IMR-90 (cell line): ENCODE measurements around the gene RNF130. TPM values are rescaled to one million over a fixed set of nuclear protein-coding genes. Genes with fewer than 3 reads are reported as not detected.

Experiments
- ATAC-seq: fragments of 200-7000 bp; cut with Tn5 transposase; 2 replicates; pipeline ENCODE4 v1.9.1; 2020; ENCODE audit warnings: low read depth, mild to moderate bottlenecking, moderate library complexity
- BruUV-seq: library from RNA; stranded (reverse); fragments of 400-500 nt; replicated peaks from 2 replicates; lab custom pipeline; 2021; lab: Mats Ljungman, UMichigan
- CTCF ChIA-PET: fragments of 300-600 bp; formaldehyde crosslinking; extraction: SDS; loops from one replicate; lab custom pipeline; 2021; ENCODE audit warnings: antibody characterized with exemption; lab: Yijun Ruan, JAX
- POLR2A ChIA-PET: fragments of 300-600 bp; sonication (Branson Sonifier 250); formaldehyde crosslinking; loops from one replicate; lab custom pipeline; 2022; ENCODE audit warnings: antibody characterized with exemption; ENCODE audit not compliant: unreplicated experiment; lab: Charles Lee
- DNase-seq: peaks from one replicate; pipeline ENCODE4 v3.0.0; 2013
- H2AFZ ChIP-seq: replicated peaks from 2 replicates; pipeline ENCODE3; 2013; ENCODE audit warnings: low read length, mild to moderate bottlenecking; ENCODE audit not compliant: poor library complexity
- H2AK5ac ChIP-seq: 2 replicates; pipeline ENCODE4 v1.6.1; 2013; ENCODE audit warnings: low read depth, low read length, inconsistent platforms
- H2AK9ac ChIP-seq: replicated peaks from 2 replicates; pipeline ENCODE3; 2013; ENCODE audit warnings: mild to moderate bottlenecking, low read depth, low read length, moderate library complexity; ENCODE audit not compliant: poor library complexity
- H2BK120ac ChIP-seq: 2 replicates; pipeline ENCODE4 v1.6.1; 2013; ENCODE audit warnings: low read depth, low read length, inconsistent platforms
- H2BK15ac ChIP-seq: 3 replicates; pipeline ENCODE4 v1.6.1; 2013; ENCODE audit warnings: low read depth, low read length, inconsistent platforms
- H2BK20ac ChIP-seq: 2 replicates; pipeline ENCODE4 v1.6.1; 2013; ENCODE audit warnings: low read depth, mild to moderate bottlenecking, inconsistent platforms, low read length, moderate library complexity
- H2BK5ac ChIP-seq: 2 replicates; pipeline ENCODE4 v1.6.1; 2013; ENCODE audit warnings: mild to moderate bottlenecking, low read depth, low read length, inconsistent platforms; ENCODE audit not compliant: poor library complexity, severe bottlenecking
- H3K14ac ChIP-seq: replicated peaks from 2 replicates; pipeline ENCODE4 v1.6.1; 2013; ENCODE audit warnings: low read depth, low read length, inconsistent platforms
- H3K18ac ChIP-seq: 2 replicates; pipeline ENCODE4 v1.6.1; 2013; ENCODE audit warnings: low read depth, low read length, control low read depth
- H3K23ac ChIP-seq: 2 replicates; pipeline ENCODE4 v1.6.1; 2013; ENCODE audit warnings: low read depth, low read length, inconsistent platforms
- H3K27ac ChIP-seq: 2 replicates; pipeline ENCODE4 v1.5.1; 2013; ENCODE audit warnings: mild to moderate bottlenecking, control low read depth, low read length; ENCODE audit not compliant: insufficient read depth
- H3K27me3 ChIP-seq: 2 replicates; pipeline ENCODE4 v1.6.1; 2013; ENCODE audit warnings: low read length; ENCODE audit not compliant: control insufficient read depth, insufficient read depth
- H3K36me3 ChIP-seq: 2 replicates; pipeline ENCODE4 v1.6.1; 2013; ENCODE audit warnings: low read length, mixed read lengths; ENCODE audit not compliant: control insufficient read depth, insufficient read depth
- H3K4ac ChIP-seq: 2 replicates; pipeline ENCODE4 v1.6.1; 2013; ENCODE audit warnings: low read depth, low read length, inconsistent platforms
- H3K4me1 ChIP-seq: 2 replicates; pipeline ENCODE4 v1.6.1; 2013; ENCODE audit warnings: low read length, mixed read lengths; ENCODE audit not compliant: control insufficient read depth, insufficient read depth
- H3K4me2 ChIP-seq: 2 replicates; pipeline ENCODE4 v1.6.1; 2013; ENCODE audit warnings: low read depth, mild to moderate bottlenecking, control low read depth, low read length, moderate library complexity
- H3K4me3 ChIP-seq: 2 replicates; pipeline ENCODE4 v1.5.1; 2013; ENCODE audit warnings: low read depth, mild to moderate bottlenecking, control low read depth, low read length, moderate library complexity; ENCODE audit not compliant: insufficient read depth
- H3K56ac ChIP-seq: 2 replicates; pipeline ENCODE4 v1.6.1; 2013; ENCODE audit warnings: low read length, inconsistent platforms; ENCODE audit not compliant: insufficient read depth; ENCODE audit errors: extremely low read depth
- H3K79me1 ChIP-seq, 2 experiments: 2 replicates each; pipeline ENCODE4 v1.6.1; 2013; ENCODE audit warnings: low read length in 2 of 2, inconsistent platforms in 1 of 2, low read depth in 1 of 2
- H3K9ac ChIP-seq: 2 replicates; pipeline ENCODE4 v1.6.1; 2013; ENCODE audit warnings: low read depth, low read length, control low read depth
- H3K9me1 ChIP-seq: 2 replicates; pipeline ENCODE4 v1.6.1; 2013; ENCODE audit warnings: low read length, inconsistent platforms; ENCODE audit not compliant: insufficient read depth
- H3K9me3 ChIP-seq: 2 replicates; pipeline ENCODE4 v1.6.1; 2013; ENCODE audit warnings: low read length; ENCODE audit not compliant: control insufficient read depth, insufficient read depth
- H4K20me1 ChIP-seq: 2 replicates; pipeline ENCODE4 v1.6.1; 2013; ENCODE audit warnings: low read length, inconsistent platforms; ENCODE audit not compliant: insufficient read depth
- H4K5ac ChIP-seq: 2 replicates; pipeline ENCODE4 v1.6.1; 2013; ENCODE audit warnings: mild to moderate bottlenecking, low read depth, low read length, control low read depth
- H4K8ac ChIP-seq, 2 experiments: 2 replicates each; pipeline ENCODE4 v1.6.1; 2013; ENCODE audit warnings: low read depth in 2 of 2, low read length in 2 of 2, control low read depth in 1 of 2, inconsistent platforms in 1 of 2
- H4K91ac ChIP-seq: 2 replicates; pipeline ENCODE4 v1.6.1; 2013; ENCODE audit warnings: low read depth, low read length, inconsistent platforms; ENCODE audit not compliant: insufficient read depth
- BHLHE40 ChIP-seq: fragments of 150-350 bp; IDR thresholded peaks from 2 replicates; pipeline ENCODE4 v1.6.1; 2016; ENCODE audit warnings: mild to moderate bottlenecking, low read depth, low read length
- CEBPB ChIP-seq: IDR thresholded peaks from 2 replicates; pipeline ENCODE4 v1.6.1; 2012; ENCODE audit warnings: low read depth, low read length, improper control_type of control experiment
- CHD1 ChIP-seq: IDR thresholded peaks from 2 replicates; pipeline ENCODE4 v1.6.1; 2012; ENCODE audit warnings: low read depth, low read length, improper control_type of control experiment
- FOS ChIP-seq: fragments of 150-350 bp; IDR thresholded peaks from 2 replicates; pipeline ENCODE4 v1.6.1; 2016; ENCODE audit warnings: low read depth, low read length
- MAFK ChIP-seq: IDR thresholded peaks from 2 replicates; pipeline ENCODE4 v1.6.1; 2012; ENCODE audit warnings: low read depth, low read length, improper control_type of control experiment
- MAZ ChIP-seq: IDR thresholded peaks from 2 replicates; pipeline ENCODE4 v1.6.1; 2012; ENCODE audit warnings: low read depth, mild to moderate bottlenecking, low read length, improper control_type of control experiment, moderate library complexity, borderline replicate concordance
- MXI1 ChIP-seq: IDR thresholded peaks from 2 replicates; pipeline ENCODE4 v1.6.1; 2012; ENCODE audit warnings: low read depth, mild to moderate bottlenecking, low read length, moderate library complexity, borderline replicate concordance
- NFE2L2 ChIP-seq: fragments of 150-350 bp; IDR thresholded peaks from 2 replicates; pipeline ENCODE4 v1.6.1; 2016; ENCODE audit warnings: low read depth, mild to moderate bottlenecking, low read length
- POLR2A ChIP-seq: IDR thresholded peaks from 2 replicates; pipeline ENCODE4 v1.6.1; 2012; ENCODE audit warnings: mild to moderate bottlenecking, low read depth, low read length
- RAD21 ChIP-seq: IDR thresholded peaks from 2 replicates; pipeline ENCODE4 v1.6.1; 2012; ENCODE audit warnings: low read length, improper control_type of control experiment
- RCOR1 ChIP-seq: IDR thresholded peaks from 2 replicates; pipeline ENCODE4 v1.6.1; 2012; ENCODE audit warnings: mild to moderate bottlenecking, low read length, improper control_type of control experiment; ENCODE audit not compliant: insufficient replicate concordance
- RFX5 ChIP-seq: IDR thresholded peaks from 2 replicates; pipeline ENCODE4 v1.8.0; 2012; ENCODE audit warnings: low read depth, mild to moderate bottlenecking, low read length, moderate library complexity
- SMC3 ChIP-seq: fragments of 150-350 bp; IDR thresholded peaks from 2 replicates; pipeline ENCODE4 v1.6.1; 2016; ENCODE audit warnings: low read depth, mild to moderate bottlenecking, antibody characterized with exemption, low read length, moderate library complexity
- WGBS, 2 experiments: methylation state at CpG; one replicate each; pipeline versions ENCODE4 v1.1.5 to v1.1.7; 2013; ENCODE audit warnings: missing lambda C conversion rate in 2 of 2; ENCODE audit not compliant: insufficient read length in 1 of 2; ENCODE audit errors: extremely low coverage in 2 of 2; 5-methylcytosine and 5-hydroxymethylcytosine counted together
- dilution Hi-C: fragments of 300-500 bp; cut with HindIII; formaldehyde crosslinking; loops from one replicate; pipeline ENCODE4 v1.14.3; 2018; ENCODE audit warnings: low sequenced_read_pairs; ENCODE audit not compliant: unreplicated experiment
- in situ Hi-C: fragments of 300-500 bp; cut with MboI; formaldehyde crosslinking; loops from 3 replicates; pipeline ENCODE4 v1.14.3; 2019; ENCODE audit warnings: low sequenced_read_pairs, inconsistent platforms, mixed read lengths
- intact Hi-C: fragments of 100-400 bp; cut with micrococcal nuclease; formaldehyde crosslinking; loops from 2 replicates; pipeline ENCODE4 v1.10.0; 2022
- polyA plus RNA-seq, 3 experiments: library from polyadenylated mRNA; depleted of rRNA; stranded (reverse); fragments of >200 nt; gene quantifications; 2 replicates each; pipeline ENCODE4 v1.2.3, GENCODE V29; 2012; ENCODE audit warnings: low replicate concordance in 1 of 3
- total RNA-seq: library from RNA; depleted of rRNA; stranded (reverse); fragments of >200 nt; gene quantifications from 2 replicates; pipeline ENCODE4 v1.2.3, GENCODE V29; 2012
- TF ChIP-seq, protein P1 (sequence below): fragments of 150-350 bp; IDR thresholded peaks from 2 replicates; pipeline ENCODE4 v1.6.1; 2017; ENCODE audit warnings: mild to moderate bottlenecking, antibody characterized with exemption, low read length, low read depth
- TF ChIP-seq, protein P2 (sequence below): fragments of 150-350 bp; IDR thresholded peaks from 2 replicates; pipeline ENCODE4 v1.6.1; 2016; ENCODE audit warnings: low read depth, mild to moderate bottlenecking, low read length, moderate library complexity, borderline replicate concordance
- TF ChIP-seq, protein P3 (sequence below): conservative IDR thresholded peaks from 2 replicates; pipeline ENCODE4 v1.5.1; 2012; ENCODE audit warnings: mild to moderate bottlenecking, low read depth, low read length, improper control_type of control experiment

The RNF130 gene
- total and polyA plus RNA-seq, 2 of the 4 experiments (the other 2 are of a cell fraction): 12.9 to 21.7 TPM

DNA sequence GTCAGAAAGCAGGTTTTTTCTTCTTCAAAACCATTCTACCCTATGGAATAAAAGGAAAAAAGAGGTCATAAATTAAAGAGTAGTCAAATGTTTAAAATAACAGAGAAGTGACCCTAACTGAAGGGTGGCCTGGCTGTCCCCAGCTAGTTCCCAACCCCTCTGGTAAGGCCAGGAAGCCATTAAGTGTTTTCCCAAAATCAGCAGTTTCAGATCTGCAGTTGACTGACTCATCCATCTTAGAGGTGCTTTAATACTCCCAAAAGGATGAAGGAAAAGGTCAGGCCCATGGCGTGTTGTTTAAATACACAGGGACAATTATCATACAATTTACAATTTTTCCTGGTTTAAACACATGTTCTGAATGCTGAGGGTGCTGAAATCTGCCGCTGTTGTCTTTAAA lies 115.9 kb downstream of the RNF130 start:
- Histone ChIP-seq H4K91ac (no peak overlapping the region), H2AFZ (no peak overlapping the region)

More for the DNA sequence above, 115.9 kb downstream of the RNF130 start:
- Histone ChIP-seq H4K8ac (no peak overlapping the region), H3K9ac (no peak overlapping the region), H3K79me1 (no peaks in the 10 kb centered on the region), H2BK15ac (no peak overlapping the region), H2BK20ac (no peak overlapping the region), H3K23ac (no peak overlapping the region), H2BK5ac (no peak overlapping the region), H3K9me1 (no peaks in the 10 kb centered on the region; the same call in 1 of the 2 replicates), H3K18ac (no peak overlapping the region), H4K20me1 (no peaks in the 10 kb centered on the region), H3K27ac (no peak overlapping the region), H3K14ac (no peak overlapping the region), H2BK120ac (no peak overlapping the region), H3K36me3 (peaks cover 8% of the 10 kb centered on the region), H3K4me3 (no peak overlapping the region), H3K56ac (no peak overlapping the region), H4K5ac (no peak overlapping the region), H3K4ac (no peak overlapping the region), H3K27me3 (no peaks in the 10 kb centered on the region), H2AK9ac (no peak overlapping the region), H2AK5ac (no peak overlapping the region), H3K4me2 (no peak overlapping the region), H3K9me3 (no peaks in the 10 kb centered on the region), H3K4me1 (no peaks in the 10 kb centered on the region; the same call in 1 of the 2 replicates)
- dilution Hi-C loops (no loop called here), in situ Hi-C loops (no loop called here), intact Hi-C loops (no loop called here)
- no peak for ATAC-seq
- ChIA-PET POLR2A (no interaction called here), CTCF (no interaction called here)
- no peak for DNase-seq
- BruUV-seq: no TSS peak
- WGBS, 2 experiments: no CpG with 5 or more reads among the region's 2 CpGs
- TF ChIP-seq, protein P1, sequence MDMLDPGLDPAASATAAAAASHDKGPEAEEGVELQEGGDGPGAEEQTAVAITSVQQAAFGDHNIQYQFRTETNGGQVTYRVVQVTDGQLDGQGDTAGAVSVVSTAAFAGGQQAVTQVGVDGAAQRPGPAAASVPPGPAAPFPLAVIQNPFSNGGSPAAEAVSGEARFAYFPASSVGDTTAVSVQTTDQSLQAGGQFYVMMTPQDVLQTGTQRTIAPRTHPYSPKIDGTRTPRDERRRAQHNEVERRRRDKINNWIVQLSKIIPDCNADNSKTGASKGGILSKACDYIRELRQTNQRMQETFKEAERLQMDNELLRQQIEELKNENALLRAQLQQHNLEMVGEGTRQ: no peak
- TF ChIP-seq CEBPB (no peak), BHLHE40 (no peak), RFX5 (no peak), RAD21 (no peak), MXI1 (no peak), NFE2L2 (no peak), SMC3 (no peak), RCOR1 (no peak), MAZ (no peak), FOS (no peak), CHD1 (no peak), MAFK (no peak), POLR2A (no peak)
- TF ChIP-seq, protein P2, sequence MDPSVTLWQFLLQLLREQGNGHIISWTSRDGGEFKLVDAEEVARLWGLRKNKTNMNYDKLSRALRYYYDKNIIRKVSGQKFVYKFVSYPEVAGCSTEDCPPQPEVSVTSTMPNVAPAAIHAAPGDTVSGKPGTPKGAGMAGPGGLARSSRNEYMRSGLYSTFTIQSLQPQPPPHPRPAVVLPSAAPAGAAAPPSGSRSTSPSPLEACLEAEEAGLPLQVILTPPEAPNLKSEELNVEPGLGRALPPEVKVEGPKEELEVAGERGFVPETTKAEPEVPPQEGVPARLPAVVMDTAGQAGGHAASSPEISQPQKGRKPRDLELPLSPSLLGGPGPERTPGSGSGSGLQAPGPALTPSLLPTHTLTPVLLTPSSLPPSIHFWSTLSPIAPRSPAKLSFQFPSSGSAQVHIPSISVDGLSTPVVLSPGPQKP: no peak
- TF ChIP-seq, protein P3, sequence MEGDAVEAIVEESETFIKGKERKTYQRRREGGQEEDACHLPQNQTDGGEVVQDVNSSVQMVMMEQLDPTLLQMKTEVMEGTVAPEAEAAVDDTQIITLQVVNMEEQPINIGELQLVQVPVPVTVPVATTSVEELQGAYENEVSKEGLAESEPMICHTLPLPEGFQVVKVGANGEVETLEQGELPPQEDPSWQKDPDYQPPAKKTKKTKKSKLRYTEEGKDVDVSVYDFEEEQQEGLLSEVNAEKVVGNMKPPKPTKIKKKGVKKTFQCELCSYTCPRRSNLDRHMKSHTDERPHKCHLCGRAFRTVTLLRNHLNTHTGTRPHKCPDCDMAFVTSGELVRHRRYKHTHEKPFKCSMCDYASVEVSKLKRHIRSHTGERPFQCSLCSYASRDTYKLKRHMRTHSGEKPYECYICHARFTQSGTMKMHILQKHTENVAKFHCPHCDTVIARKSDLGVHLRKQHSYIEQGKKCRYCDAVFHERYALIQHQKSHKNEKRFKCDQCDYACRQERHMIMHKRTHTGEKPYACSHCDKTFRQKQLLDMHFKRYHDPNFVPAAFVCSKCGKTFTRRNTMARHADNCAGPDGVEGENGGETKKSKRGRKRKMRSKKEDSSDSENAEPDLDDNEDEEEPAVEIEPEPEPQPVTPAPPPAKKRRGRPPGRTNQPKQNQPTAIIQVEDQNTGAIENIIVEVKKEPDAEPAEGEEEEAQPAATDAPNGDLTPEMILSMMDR: no peak
